HEK293 (cell line): ENCODE results near the gene SCYGR7.

Experiments
- CTCF ChIA-PET: fragments of 350-600 bp; formaldehyde crosslinking; extraction: SDS; loops from one replicate; lab custom pipeline; 2021; ENCODE audit warnings: antibody characterized with exemption; lab: Yijun Ruan, JAX
- POLR2A ChIA-PET: fragments of 300-600 bp; formaldehyde crosslinking; extraction: SDS; loops from one replicate; lab custom pipeline; 2020; ENCODE audit warnings: antibody characterized with exemption, inconsistent platforms; lab: Yijun Ruan, JAX
- H3K27ac ChIP-seq: fragments of 200-500 bp; sonication (Bioruptor generic); 2 replicates; pipeline ENCODE4 v1.5.1; 2014; ENCODE audit warnings: low read depth, low read length, control low read depth, inconsistent platforms; ENCODE audit errors: extremely low read depth
- H3K36me3 ChIP-seq, 2 experiments: fragments of 200-500 bp in 1 of 2; sonication (Bioruptor generic) in 1 of 2; 1 replicate in 1 of 2; 2 replicates in 1 of 2; pipeline ENCODE4 v1.5.1; 2014 to 2017; ENCODE audit warnings: inconsistent platforms in 2 of 2, low read length in 2 of 2; ENCODE audit not compliant: control insufficient read depth in 2 of 2, insufficient read depth in 1 of 2
- H3K4me1 ChIP-seq: fragments of 200-500 bp; sonication (Bioruptor generic); 2 replicates; pipeline ENCODE4 v1.5.1; 2014; ENCODE audit warnings: mild to moderate bottlenecking, low read length, inconsistent platforms; ENCODE audit not compliant: control insufficient read depth, insufficient read depth
- H3K4me3 ChIP-seq: 2 replicates; pipeline ENCODE4 v1.5.1; 2011; ENCODE audit warnings: low read depth, mild to moderate bottlenecking, control low read depth, low read length, moderate library complexity
- H3K9me3 ChIP-seq: fragments of 200-500 bp; sonication (Bioruptor generic); 2 replicates; pipeline ENCODE4 v1.5.1; 2014; ENCODE audit warnings: low read depth, low read length, inconsistent platforms; ENCODE audit not compliant: control insufficient read depth, insufficient read depth
- BCL11B ChIP-seq: fragments of 450-650 bp; formaldehyde crosslinking; IDR thresholded peaks from 2 replicates; pipeline ENCODE4 v1.5.1; 2016; ENCODE audit warnings: low read depth, missing biosample characterization, missing genetic modification characterization
- MZF1 ChIP-seq: fragments of 450-650 bp; formaldehyde crosslinking; IDR thresholded peaks from 2 replicates; pipeline ENCODE4 v1.5.1; 2017; ENCODE audit warnings: missing biosample characterization, missing genetic modification characterization, borderline replicate concordance
- PBX3 ChIP-seq: sonication (generic); formaldehyde crosslinking; IDR thresholded peaks from 2 replicates; pipeline ENCODE4 v1.8.1; 2022; ENCODE audit warnings: mild to moderate bottlenecking, moderate library complexity, missing genetic modification reagents
- PRDM1 ChIP-seq: fragments of 450-650 bp; formaldehyde crosslinking; IDR thresholded peaks from 2 replicates; pipeline ENCODE4; 2016; ENCODE audit warnings: missing biosample characterization, missing genetic modification characterization
- ZBTB48 ChIP-seq: fragments of 450-650 bp; formaldehyde crosslinking; IDR thresholded peaks from 2 replicates; pipeline ENCODE4 v1.5.1; 2016; ENCODE audit warnings: missing biosample characterization, missing genetic modification characterization
- ZFP37 ChIP-seq: fragments of 450-650 bp; formaldehyde crosslinking; IDR thresholded peaks from 2 replicates; pipeline ENCODE4 v1.5.1; 2016; ENCODE audit warnings: missing biosample characterization, missing genetic modification characterization
- ZNF16 ChIP-seq: fragments of 450-650 bp; formaldehyde crosslinking; IDR thresholded peaks from 2 replicates; pipeline ENCODE4 v1.5.1; 2016; ENCODE audit warnings: low read depth, missing biosample characterization, missing genetic modification characterization
- ZNF239 ChIP-seq: fragments of 450-650 bp; formaldehyde crosslinking; IDR thresholded peaks from 2 replicates; pipeline ENCODE4 v1.5.1; 2016; ENCODE audit warnings: missing biosample characterization, missing genetic modification characterization
- ZNF341 ChIP-seq: fragments of 450-650 bp; formaldehyde crosslinking; IDR thresholded peaks from 2 replicates; pipeline ENCODE4; 2016; ENCODE audit warnings: low read depth, missing biosample characterization, missing genetic modification characterization
- ZNF362 ChIP-seq: fragments of 450-650 bp; formaldehyde crosslinking; IDR thresholded peaks from 2 replicates; pipeline ENCODE4 v1.5.1; 2016; ENCODE audit warnings: missing biosample characterization, missing genetic modification characterization
- ZNF366 ChIP-seq: fragments of 450-650 bp; formaldehyde crosslinking; conservative IDR thresholded peaks from 2 replicates; pipeline ENCODE4 v1.5.1; 2016; ENCODE audit warnings: missing biosample characterization, missing genetic modification characterization
- ZNF394 ChIP-seq: fragments of 450-650 bp; formaldehyde crosslinking; IDR thresholded peaks from 2 replicates; pipeline ENCODE4 v1.5.1; 2016; ENCODE audit warnings: missing biosample characterization, missing genetic modification characterization, mild to moderate bottlenecking, moderate library complexity, borderline replicate concordance
- ZNF449 ChIP-seq: fragments of 450-650 bp; formaldehyde crosslinking; IDR thresholded peaks from 2 replicates; pipeline ENCODE4 v1.5.1; 2017; ENCODE audit warnings: missing biosample characterization, mild to moderate bottlenecking, missing genetic modification characterization, moderate library complexity
- ZNF529 ChIP-seq: fragments of 450-650 bp; formaldehyde crosslinking; IDR thresholded peaks from 2 replicates; pipeline ENCODE4 v1.5.1; 2017; ENCODE audit warnings: missing genetic modification characterization, missing biosample characterization; ENCODE audit not compliant: insufficient replicate concordance
- ZNF639 ChIP-seq: fragments of 450-650 bp; formaldehyde crosslinking; IDR thresholded peaks from 2 replicates; pipeline ENCODE4 v1.5.1; 2016; ENCODE audit warnings: missing biosample characterization, missing genetic modification characterization
- ZNF660 ChIP-seq: fragments of 450-650 bp; IDR thresholded peaks from 2 replicates; pipeline ENCODE4 v1.5.1; 2018; ENCODE audit warnings: missing biosample characterization, mild to moderate bottlenecking, missing genetic modification characterization
- ZNF768 ChIP-seq: fragments of 450-650 bp; formaldehyde crosslinking; IDR thresholded peaks from 2 replicates; pipeline ENCODE4 v1.5.1; 2018; ENCODE audit warnings: missing biosample characterization, mild to moderate bottlenecking, missing genetic modification characterization

The SCYGR7 gene

GRCh38 chr2:227710986-227711385, 17.1 kb upstream of the SCYGR7 start:
- CTCF ChIA-PET, result no interaction called here
- H3K27ac ChIP-seq, result no peak overlapping the region
- no peak for TF ChIP-seq ZBTB48 (tag by site-specific recombination)
- no peak for TF ChIP-seq ZNF394 (tag by site-specific recombination)
- no peak for TF ChIP-seq BCL11B
- TF ChIP-seq ZNF362 (tag by site-specific recombination), result no peak
- TF ChIP-seq ZNF16, result no peak
- TF ChIP-seq ZNF639 (tag by site-specific recombination), result no peak
- no peak for TF ChIP-seq ZNF341 (tag by site-specific recombination)
- no peak for TF ChIP-seq ZFP37 (tag by site-specific recombination)
- no peak for TF ChIP-seq MZF1 (tag by site-specific recombination)
- TF ChIP-seq ZNF366, result no peak
- TF ChIP-seq ZNF768, result no peak
- TF ChIP-seq, all 188 proteins: peak for 0
- Histone ChIP-seq H3K9me3 (no peaks in the 10 kb centered on the region), H3K4me1 (no peaks in the 10 kb centered on the region), H3K4me3 (no peak overlapping the region), H3K36me3 (no peaks in the 10 kb centered on the region)
- POLR2A ChIA-PET, result no interaction called here

- Histone ChIP-seq H3K27ac (no peak overlapping the region), H3K9me3 (no peaks in the 10 kb centered on the region), H3K4me1 (no peaks in the 10 kb centered on the region), H3K4me3 (no peak overlapping the region), H3K36me3 (no peaks in the 10 kb centered on the region)
- no peak for TF ChIP-seq PRDM1
- TF ChIP-seq ZNF449, result peak; percentile 72; the same call in 1 of the 2 replicates
- no peak for TF ChIP-seq ZNF660 (tag by site-specific recombination)
- ChIA-PET POLR2A (no interaction called here), CTCF (interaction anchor here (0.5 kb wide), 1 partner anchor 55 kb away, joined by 5 read pairs; no protein-coding TSS in a partner anchor)
These were observed 14.8 kb upstream of the SCYGR7 start for GRCh38 chr2:227713291-227713690.

- Histone ChIP-seq H3K4me3 (no peak overlapping the region), H3K4me1 (no peaks in the 10 kb centered on the region), H3K36me3 (no peaks in the 10 kb centered on the region), H3K9me3 (no peaks in the 10 kb centered on the region), H3K27ac (no peak overlapping the region)
- POLR2A ChIA-PET, result no interaction called here
- CTCF ChIA-PET, result no interaction called here
- TF ChIP-seq ZNF449, result no peak
- TF ChIP-seq ZNF529, result no peak
- TF ChIP-seq PBX3 (CRISPR knock-in tag), result no peak
- TF ChIP-seq ZNF239 (tag by site-specific recombination), result no peak
- TF ChIP-seq ZNF660 (tag by site-specific recombination), result peak; percentile 98
These were observed 11.6 kb upstream of the SCYGR7 start for GRCh38 chr2:227716501-227716900.
